Neuron (in vitro differentiated cells): ENCODE results near the gene PLGRKT.
"Not testable (repeated sequence)": the region's sequence is repeated elsewhere in the genome, so short reads cannot be mapped to it uniquely, and the experiment has no call there.

Experiments used
- H2AFZ ChIP-seq: one replicate; pipeline ENCODE4 v1.6.1; 2013; ENCODE audit warnings: low read depth, mild to moderate bottlenecking, inconsistent platforms, low read length, moderate library complexity
- H3K27me3 ChIP-seq: one replicate; pipeline ENCODE4 v1.6.1; 2013; ENCODE audit warnings: low read length; ENCODE audit not compliant: insufficient read depth
- H3K36me3 ChIP-seq: one replicate; pipeline ENCODE4 v1.6.1; 2013; ENCODE audit warnings: low read length; ENCODE audit not compliant: insufficient read depth
- H3K4me1 ChIP-seq: one replicate; pipeline ENCODE4 v1.6.1; 2013; ENCODE audit warnings: low read length; ENCODE audit not compliant: insufficient read depth
- H3K4me3 ChIP-seq: 2 replicates; pipeline ENCODE4 v1.5.1; 2013; ENCODE audit warnings: mild to moderate bottlenecking, low read length, moderate library complexity
- H3K9me3 ChIP-seq: one replicate; pipeline ENCODE4 v1.6.1; 2013; ENCODE audit warnings: low read length

PLGRKT gene

GRCh38 chr9:5437254-5438216, at the start of gene PLGRKT:
Gene PLGRKT (minus strand): TSS chr9:5437925. CDS start chr9:5431977, 5,948 bp downstream.
- peak within 1 kb of the TSS; percentile 79 for H2AFZ ChIP-seq
- H3K9me3 ChIP-seq = peaks cover 3% of the 10 kb centered on the region
- no peaks in the 10 kb centered on the region for H3K27me3 ChIP-seq
- peaks cover 10% of the 10 kb centered on the region for H3K36me3 ChIP-seq
- peak within 1 kb of the TSS; percentile 88 for H3K4me3 ChIP-seq
- H3K4me1 ChIP-seq = peaks cover 6% of the 10 kb centered on the region

DNA sequence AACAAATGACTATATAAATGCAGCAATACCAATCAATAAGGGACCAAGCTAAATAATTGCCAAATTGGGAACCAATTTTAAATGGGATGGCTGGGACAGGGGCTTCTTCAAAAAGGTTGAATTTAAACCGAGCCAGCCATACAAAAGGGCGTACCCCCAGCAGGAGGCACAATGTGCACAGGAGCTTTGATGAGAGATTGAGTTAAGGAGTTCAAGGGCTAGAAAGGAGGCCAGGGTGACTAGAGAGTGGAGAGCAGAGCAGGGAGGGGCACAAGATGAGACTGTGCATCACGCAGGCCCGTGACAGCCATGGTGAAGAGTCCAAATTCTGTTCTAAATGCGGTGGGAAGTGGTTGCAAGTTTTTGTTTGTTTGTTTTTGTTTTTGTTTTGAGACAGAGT, 49.3 kb upstream of the PLGRKT start:
- no peaks in the 10 kb centered on the region for H3K9me3 ChIP-seq
- H3K4me3 ChIP-seq = no peak overlapping the region
- H3K36me3 ChIP-seq = no peaks in the 10 kb centered on the region
- no peaks in the 10 kb centered on the region for H3K27me3 ChIP-seq
- no peak overlapping the region for H2AFZ ChIP-seq
- no peaks in the 10 kb centered on the region for H3K4me1 ChIP-seq

DNA sequence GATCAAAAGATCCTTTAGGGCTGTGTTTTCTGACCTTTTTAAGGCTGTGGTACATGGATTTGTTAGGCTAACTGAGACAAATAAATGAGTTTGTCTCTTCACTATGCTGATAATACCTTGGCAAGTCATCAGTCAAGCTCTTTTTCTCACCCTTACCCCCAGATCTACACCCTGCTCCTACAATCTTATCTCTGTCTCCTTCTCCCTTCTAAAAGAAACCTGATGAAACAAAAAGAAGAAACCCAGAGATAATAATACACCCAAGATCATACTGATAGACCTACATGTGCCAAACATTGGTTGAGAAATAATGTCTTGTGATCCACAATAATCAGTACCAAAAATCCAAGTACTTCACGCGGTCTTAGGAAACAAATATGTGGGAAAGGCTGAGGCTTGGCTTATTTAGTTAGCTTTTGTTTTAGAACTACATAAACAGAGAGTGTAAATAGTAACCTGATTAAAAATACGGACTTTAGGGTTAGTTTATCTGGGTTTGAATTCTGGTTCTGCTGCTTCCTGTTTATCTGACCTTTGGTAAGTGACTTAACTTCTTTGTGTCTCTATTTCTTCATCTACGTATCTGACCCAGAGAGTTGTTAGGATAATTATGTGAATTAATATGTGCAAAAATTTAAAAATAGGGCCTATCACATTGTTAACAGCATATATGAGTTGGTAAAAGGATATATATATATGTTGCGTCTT, 47.8 kb upstream of the PLGRKT start:
- Histone ChIP-seq H3K4me3 (no peak overlapping the region), H3K27me3 (no peaks in the 10 kb centered on the region), H2AFZ (no peak overlapping the region), H3K9me3 (no peaks in the 10 kb centered on the region), H3K4me1 (no peaks in the 10 kb centered on the region), H3K36me3 (no peaks in the 10 kb centered on the region)

DNA sequence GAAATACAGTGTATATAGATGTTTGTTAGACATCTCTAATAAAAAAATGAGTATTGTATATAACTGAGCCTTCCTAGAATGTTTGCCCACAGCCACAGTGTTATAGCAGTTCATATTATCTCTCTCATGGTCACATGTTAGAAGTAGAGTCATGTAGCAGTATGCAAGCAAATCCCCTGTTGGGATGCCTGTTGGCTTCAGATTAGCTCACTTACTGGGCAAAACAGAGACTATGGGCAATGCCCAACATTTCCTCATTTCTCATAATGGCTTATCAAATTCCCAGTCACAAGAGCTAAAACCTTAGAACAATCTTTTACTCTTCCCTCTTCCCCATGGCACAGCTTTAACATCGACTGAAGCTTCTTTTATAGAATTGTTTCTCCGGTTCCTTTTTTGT, 45.6 kb upstream of the PLGRKT start:
- H3K4me1 ChIP-seq = no peaks in the 10 kb centered on the region
- no peak overlapping the region for H2AFZ ChIP-seq
- H3K9me3 ChIP-seq = no peaks in the 10 kb centered on the region
- H3K4me3 ChIP-seq = no peak overlapping the region
- H3K27me3 ChIP-seq = no peaks in the 10 kb centered on the region
- no peaks in the 10 kb centered on the region for H3K36me3 ChIP-seq

- no peaks in the 10 kb centered on the region for H3K9me3 ChIP-seq
- H3K4me1 ChIP-seq = no peaks in the 10 kb centered on the region
- no peaks in the 10 kb centered on the region for H3K27me3 ChIP-seq
- no peaks in the 10 kb centered on the region for H3K36me3 ChIP-seq
- no peak overlapping the region for H2AFZ ChIP-seq
- H3K4me3 ChIP-seq = no peak overlapping the region
These were observed 44.5 kb upstream of the PLGRKT start for GRCh38 chr9:5482194-5482593.

GRCh38 chr9:5481322-5482040, 43.8 kb upstream of the PLGRKT start:
- Histone ChIP-seq H3K4me3 (no peak overlapping the region), H3K4me1 (no peaks in the 10 kb centered on the region), H3K9me3 (no peaks in the 10 kb centered on the region), H3K36me3 (no peaks in the 10 kb centered on the region), H3K27me3 (no peaks in the 10 kb centered on the region), H2AFZ (no peak overlapping the region)

DNA sequence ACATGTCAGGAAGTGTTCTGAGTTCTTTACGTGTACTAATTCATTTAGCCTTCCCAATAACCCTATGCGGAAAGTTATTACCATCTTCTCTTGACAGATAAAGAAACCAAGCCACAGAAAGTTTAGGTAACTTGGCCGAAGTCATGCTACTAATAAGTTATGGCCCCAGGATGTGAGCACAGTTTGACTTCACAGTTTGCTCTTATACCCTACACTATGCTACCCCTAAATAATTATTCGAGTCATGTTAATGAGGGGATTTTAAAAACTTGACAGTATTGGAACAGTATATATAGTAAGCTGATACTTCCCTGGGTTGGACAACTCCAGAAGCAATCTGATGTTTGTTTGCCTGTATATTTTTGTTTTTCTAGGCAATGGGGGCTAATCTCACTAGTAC, 43.2 kb upstream of the PLGRKT start:
- no peak overlapping the region for H2AFZ ChIP-seq
- no peaks in the 10 kb centered on the region for H3K4me1 ChIP-seq
- no peaks in the 10 kb centered on the region for H3K27me3 ChIP-seq

DNA sequence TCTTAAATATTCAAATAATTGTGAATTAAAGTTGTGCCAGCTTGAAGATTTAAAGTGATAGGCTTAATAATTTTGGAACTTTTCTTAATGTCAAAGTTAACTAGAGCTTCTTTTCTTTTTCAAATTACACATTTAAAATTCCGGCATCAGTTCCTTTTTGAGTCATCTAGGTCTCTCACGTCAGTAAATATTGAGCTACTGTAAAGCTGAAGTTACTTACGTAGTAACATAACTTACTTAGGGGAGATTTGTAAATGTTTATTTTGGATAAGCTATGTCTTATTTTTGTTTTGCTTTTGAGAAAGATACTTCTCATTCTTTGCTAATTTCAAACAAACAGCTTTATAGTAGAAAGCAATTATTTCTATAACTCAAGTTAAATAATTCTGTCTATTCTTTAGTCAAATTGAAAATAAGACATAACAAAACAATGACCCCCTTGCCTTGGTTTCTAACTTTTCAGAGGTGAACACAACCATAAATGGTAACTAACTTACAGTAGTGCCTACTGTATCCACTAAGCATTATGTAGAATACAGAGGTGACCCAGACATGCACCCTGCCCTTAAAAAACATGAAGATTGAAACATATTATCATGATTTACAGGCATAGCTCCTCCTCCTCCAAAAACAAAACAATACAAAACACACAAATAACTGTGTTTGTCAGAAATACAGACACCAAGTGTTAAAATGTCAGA, 42.4 kb upstream of the PLGRKT start:
- Histone ChIP-seq H2AFZ (no peak overlapping the region), H3K9me3 (no peaks in the 10 kb centered on the region), H3K4me3 (no peak overlapping the region), H3K36me3 (no peaks in the 10 kb centered on the region), H3K27me3 (no peaks in the 10 kb centered on the region), H3K4me1 (no peaks in the 10 kb centered on the region)

More for the DNA sequence above, 43.2 kb upstream of the PLGRKT start:
- H3K4me3 ChIP-seq = no peak overlapping the region
- H3K9me3 ChIP-seq = no peaks in the 10 kb centered on the region
- H3K36me3 ChIP-seq = no peaks in the 10 kb centered on the region

GRCh38 chr9:5478206-5478605, 40.5 kb upstream of the PLGRKT start:
- Histone ChIP-seq H3K4me1 (no peaks in the 10 kb centered on the region), H3K27me3 (no peaks in the 10 kb centered on the region), H3K4me3 (no peak overlapping the region), H3K36me3 (no peaks in the 10 kb centered on the region), H3K9me3 (no peaks in the 10 kb centered on the region), H2AFZ (no peak overlapping the region)

DNA sequence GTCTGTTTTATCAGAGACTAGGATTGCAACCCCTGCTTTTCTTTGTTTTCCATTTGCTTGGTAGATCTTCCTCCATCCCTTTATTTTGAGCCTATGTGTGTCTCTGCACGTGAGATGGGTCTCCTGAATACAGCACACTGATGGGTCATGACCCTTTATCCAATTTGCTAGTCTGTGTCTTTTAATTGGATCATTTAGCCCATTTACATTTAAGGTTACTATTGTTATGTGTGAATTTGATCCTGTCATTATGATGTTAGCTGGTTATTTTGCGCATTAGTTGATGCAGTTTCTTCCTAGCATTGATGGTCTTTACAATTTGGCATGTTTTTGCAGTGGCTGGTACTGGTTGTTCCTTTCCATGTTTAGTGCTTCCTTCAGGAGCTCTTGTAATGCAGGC, 37.9 kb upstream of the PLGRKT start:
- not testable (repeated sequence) for H2AFZ ChIP-seq

DNA sequence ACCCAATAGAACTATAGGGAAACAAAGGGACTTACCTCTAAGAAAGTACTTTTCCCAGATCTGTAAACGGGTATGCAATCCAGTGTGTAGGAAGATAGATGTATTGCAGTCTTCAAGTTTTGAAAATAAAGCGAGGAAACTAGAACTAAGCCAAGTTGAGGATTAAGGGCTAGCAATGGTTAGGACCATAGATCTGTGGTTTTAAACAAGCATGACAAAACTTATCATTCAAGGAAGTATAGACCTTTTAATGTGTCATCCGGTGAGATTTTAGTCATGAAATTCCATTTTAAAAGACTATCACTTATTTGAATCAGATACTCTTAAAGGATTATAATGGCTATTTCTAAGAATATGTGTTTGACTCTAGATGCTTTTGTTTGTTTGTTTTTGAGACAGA, 33.1 kb upstream of the PLGRKT start:
- Histone ChIP-seq H3K36me3 (no peaks in the 10 kb centered on the region), H3K9me3 (no peaks in the 10 kb centered on the region), H3K4me3 (no peak overlapping the region), H2AFZ (no peak overlapping the region), H3K4me1 (no peaks in the 10 kb centered on the region), H3K27me3 (no peaks in the 10 kb centered on the region)

More for the DNA sequence above, 37.9 kb upstream of the PLGRKT start:
- not testable (repeated sequence) for H3K4me1 ChIP-seq, H3K27me3 ChIP-seq, H3K36me3 ChIP-seq, H3K4me3 ChIP-seq, H3K9me3 ChIP-seq

DNA sequence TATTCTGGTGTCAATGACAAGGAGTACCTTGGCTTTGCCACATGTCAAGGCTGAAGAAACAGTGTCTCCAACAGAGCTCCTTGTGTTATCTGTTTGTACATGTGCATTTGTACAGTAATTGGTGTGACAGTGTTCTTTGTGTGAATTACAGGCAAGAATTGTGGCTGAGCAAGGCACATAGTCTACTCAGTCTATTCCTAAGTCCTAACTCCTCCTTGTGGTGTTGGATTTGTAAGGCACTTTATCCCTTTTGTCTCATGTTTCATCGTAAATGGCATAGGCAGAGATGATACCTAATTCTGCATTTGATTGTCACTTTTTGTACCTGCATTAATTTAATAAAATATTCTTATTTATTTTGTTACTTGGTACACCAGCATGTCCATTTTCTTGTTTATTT, 32.4 kb upstream of the PLGRKT start:
- no peaks in the 10 kb centered on the region for H3K36me3 ChIP-seq
- H3K4me3 ChIP-seq = no peak overlapping the region
- H3K9me3 ChIP-seq = no peaks in the 10 kb centered on the region
- H2AFZ ChIP-seq = no peak overlapping the region
- no peaks in the 10 kb centered on the region for H3K4me1 ChIP-seq
- no peaks in the 10 kb centered on the region for H3K27me3 ChIP-seq
